T-helper 22 cell (primary cell): Measurements from ENCODE around the gene CDC25C.
"Not testable (repeated sequence)": the region's sequence is repeated elsewhere in the genome, so short reads cannot be mapped to it uniquely, and the experiment has no call there.

Experiments
- DNase-seq: peaks from one replicate; pipeline ENCODE4 v3.0.0-alpha.2; 2020; ENCODE audit warnings: low read depth

CDC25C gene

GRCh38 chr5:138275895-138276294, 55.7 kb downstream of the CDC25C start:
- DNase-seq, result no peak

DNA sequence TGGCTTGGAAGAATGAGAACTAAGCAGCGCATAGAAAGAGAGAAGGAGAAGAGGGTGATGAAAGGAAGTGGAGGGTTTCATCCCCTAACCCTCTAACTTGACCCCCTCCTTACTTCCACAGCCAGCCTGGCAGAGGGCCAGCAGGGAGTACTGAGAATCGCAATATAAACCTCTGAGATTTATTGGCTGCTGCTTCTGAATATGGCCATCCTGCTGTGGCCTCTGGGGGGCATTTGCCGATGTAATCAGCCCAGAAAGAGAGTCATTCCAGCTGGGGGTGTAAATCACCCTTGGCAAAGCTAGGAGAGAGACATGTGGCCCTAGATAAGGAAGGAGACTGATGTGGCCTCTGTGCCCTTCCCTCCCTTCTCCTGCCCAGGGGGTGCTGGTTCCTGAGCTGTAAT, 56.2 kb downstream of the CDC25C start:
- no peak for DNase-seq

DNA sequence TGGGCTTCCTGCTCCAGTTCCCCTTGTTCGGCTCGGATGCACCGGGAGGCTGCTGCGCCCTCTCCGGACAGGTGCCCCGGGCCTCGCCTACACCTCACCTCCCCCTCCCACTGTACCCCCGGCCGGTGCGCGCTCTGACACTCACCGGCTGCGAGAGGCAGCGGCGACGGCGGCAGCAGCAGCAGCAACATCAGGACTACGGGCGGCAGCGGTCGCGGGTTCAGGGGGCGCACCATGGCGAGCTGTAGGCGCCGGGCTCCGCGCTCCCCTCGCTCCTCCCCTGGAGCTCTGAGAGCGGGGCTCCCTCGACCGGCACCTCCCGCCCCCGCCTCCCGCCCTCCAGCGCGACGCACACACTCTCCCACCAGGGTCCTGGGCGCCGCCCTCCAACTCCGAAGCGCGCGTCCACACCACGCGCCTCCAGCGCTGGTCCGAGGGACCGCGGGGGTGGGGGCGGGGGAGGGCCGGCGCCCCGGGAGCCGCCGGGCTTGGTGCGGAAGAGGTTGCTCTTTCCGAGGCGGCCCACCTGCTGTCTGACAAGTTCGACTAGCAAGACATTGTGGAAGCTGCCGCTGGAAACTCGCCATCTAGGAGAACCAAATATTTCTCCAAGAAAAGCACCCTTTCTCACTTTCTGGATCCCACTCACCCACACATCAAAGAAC, 57.3 kb downstream of the CDC25C start, which contains the start of gene GFRA3:
GFRA3 (minus strand) TSS at position 433 of the 665 bp plus-strand sequence; CDS start at position 236, 197 bp downstream.
- no peak for DNase-seq

GRCh38 chr5:138273834-138274188, 57.8 kb downstream of the CDC25C start:
- DNase-seq, result no peak

- no peak for DNase-seq
These were observed 58.9 kb downstream of the CDC25C start for GRCh38 chr5:138272681-138273080.

DNA sequence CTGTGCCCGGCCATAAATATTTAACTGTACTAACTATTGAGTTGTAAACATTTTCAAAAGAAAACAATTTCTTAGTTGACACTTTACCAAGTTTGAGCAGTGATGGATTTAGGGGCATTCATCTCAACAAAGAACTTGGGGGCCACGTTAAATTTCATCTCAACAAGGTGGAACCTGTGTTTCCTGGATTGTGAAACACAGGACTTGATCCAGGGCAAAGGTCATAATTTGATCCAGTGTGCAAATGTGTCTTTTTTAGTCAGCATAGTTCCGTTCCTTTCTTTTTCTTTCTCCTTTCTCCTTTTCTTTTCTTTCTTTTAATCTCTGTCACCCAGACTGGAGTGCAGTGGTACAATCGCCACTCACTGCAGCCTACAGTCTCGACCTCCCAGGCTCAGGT, 60.3 kb downstream of the CDC25C start:
- DNase-seq, result no peak

GRCh38 chr5:138264183-138264582, 67.4 kb downstream of the CDC25C start:
- no peak for DNase-seq

- no peak for DNase-seq
These were observed 68.0 kb downstream of the CDC25C start for GRCh38 chr5:138263581-138263980.

DNA sequence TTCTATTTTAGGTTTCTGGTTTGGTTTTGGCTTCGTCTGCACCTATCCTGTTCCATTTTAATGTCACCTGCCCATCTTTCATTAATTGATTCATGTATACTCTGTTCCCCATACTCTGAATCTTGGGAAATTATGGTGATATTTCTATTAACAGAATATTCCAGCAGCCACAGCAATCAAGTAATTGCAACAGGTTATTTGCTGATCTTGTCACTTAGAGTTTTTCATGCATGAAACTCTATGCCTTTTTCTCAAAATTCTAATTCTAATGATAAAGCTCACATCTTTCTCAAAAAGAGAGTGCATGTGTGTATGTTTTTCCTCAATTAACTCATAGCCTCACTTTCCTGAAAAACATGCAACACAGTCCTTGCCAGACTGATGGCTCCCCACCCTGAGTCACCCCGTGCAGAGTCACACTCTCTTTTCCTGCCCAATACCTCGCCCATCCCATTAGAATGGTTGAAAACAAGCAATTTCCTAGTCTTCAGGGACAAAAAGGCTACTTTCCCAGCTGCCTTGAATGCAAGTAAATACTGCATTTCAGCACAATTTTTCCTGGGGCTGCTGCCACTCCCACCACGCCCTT, 72.8 kb downstream of the CDC25C start:
- DNase-seq, result no peak

DNA sequence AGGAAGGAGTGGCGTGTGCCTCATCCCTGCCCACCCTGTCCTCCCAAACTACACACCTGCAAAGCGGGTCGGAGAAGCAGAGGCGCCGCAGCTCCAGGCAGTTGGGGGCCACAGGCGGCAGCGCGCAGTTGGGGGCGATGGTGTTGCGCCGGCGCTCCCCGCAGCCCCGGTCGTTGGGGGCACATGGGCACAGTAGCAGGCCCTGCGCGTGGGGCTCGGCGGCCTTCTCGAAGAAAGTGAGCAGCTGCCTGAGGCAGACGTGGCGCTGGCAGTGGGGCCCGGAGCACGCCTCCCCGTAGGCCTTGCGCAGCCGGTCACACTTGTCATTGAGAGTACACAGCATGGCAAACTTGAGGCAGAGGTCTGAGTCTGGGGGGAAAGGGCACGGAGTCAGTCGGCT, 74.0 kb downstream of the CDC25C start:
- no peak for DNase-seq

DNA sequence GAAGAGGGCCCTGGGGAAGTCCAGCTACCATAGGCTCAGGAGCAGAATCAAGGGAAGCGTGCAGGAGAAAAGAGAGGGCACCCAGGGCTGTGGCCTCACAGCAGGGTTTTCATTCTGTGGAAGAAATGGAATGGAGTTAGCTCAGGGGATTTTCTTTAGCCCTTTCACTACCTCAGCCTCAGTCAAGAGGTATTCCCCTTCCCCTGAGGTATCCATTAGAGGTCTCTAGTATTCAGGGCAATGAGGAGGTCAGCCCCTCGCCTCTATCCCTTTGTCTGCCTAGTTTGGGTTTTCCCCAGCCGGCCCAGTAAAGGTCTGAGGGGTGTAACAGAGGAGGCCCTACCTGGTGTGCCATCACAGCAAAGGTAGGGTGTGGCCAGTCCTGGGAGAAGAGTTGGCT, 78.7 kb downstream of the CDC25C start:
- no peak for DNase-seq

DNA sequence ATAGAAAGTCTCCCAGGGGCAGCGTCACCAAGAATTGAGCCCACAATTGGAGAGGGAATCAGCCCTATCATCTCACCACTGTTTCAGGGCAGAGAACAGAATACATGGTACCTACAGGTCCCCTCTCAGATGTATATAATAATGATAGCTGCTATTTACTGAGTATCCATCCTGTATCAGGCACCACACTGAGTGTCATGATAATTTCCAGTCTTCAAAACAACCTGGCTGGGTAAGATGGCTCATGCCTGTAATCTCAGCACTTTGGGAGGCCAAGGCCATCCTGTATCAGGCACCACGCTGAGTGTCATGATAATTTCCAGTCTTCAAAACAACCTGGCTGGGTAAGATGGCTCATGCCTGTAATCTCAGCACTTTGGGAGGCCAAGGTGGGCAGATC, 83.8 kb downstream of the CDC25C start:
- not testable (repeated sequence) for DNase-seq

GRCh38 chr5:138246822-138247221, 84.8 kb downstream of the CDC25C start:
- DNase-seq, result no peak

- DNase-seq, result no peak
These were observed 85.3 kb downstream of the CDC25C start for GRCh38 chr5:138246334-138246733.

DNA sequence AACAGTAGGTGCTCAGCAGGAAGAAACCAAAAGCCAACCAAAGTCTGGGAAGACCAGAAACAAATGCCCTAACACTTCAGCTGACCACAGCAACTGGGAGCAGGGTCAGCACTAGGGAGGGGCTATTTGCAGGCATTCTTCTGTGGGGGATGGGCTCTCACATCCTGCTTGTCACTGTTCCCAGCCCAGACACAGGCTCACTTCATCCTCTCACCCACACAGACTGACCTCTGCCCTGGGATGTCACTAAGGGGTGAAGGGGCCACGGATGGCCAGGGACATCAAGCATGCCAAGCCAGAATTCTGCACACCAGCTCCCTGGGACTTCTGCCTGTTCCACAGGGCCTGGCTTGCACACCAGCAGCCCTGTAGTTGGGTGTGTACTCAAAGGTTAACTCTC, 85.9 kb downstream of the CDC25C start:
- no peak for DNase-seq

DNA sequence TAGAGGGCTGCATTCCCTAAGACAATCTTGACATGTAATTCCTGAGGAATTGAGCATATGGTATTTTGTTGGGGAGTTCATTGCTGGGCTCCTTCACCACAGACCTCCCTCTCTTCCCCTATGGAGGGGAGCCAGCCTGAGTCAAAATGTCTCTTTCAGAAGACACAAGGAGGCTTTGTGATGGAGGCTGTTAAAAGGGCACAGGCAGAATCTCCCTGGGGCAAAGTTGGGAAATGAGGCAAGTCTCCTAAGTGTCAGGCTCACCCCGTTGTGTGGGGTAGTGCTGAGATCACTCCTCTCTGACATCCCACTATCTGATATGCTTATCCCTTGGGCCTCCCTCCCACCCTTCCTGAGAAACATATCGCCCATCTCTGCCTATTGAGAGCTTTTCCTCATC, 87.8 kb downstream of the CDC25C start:
- no peak for DNase-seq

DNA sequence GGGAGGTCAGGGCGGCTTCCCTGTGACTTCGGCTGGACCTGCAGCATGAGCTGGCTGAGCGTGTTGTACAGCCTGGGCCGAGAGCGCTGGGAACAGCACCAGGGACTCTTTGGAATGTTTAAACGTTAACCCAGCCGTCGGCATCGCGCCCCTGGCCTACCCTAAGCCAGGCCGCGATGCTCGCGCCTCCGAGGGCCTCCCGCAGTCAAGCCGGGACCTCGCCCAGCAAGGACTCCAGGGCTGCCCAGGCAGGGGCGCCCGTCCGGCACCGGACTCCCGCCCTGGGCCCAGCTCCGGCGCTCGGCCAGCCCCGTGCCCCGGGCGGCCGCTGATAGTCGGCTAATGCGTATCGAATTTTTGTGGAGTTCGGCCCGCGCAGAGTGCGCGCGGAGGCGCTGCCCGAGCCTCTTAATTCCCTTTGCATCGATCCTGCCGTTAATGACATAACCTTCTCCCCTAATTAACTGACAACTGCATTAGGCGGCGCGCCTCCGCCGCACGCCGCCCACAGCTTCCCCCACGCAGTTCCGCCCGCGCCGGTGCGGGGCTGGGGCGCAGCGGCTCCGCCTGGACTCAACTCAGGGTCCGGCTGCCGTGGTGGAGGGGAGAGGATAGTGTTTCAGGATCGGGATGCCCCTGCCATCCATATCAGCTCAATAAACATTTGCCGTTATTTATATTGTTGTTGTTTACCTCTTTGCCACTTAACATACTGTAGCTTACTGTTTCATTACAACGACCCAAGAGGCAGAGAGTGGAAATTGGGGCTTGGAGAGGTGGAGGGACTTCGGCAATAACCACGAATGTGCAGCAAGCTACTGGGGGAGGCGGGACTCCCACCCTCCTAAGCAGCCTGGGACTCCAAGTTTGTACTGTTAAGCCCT, 89.7 kb downstream of the CDC25C start:
- no peak for DNase-seq

- DNase-seq, result no peak
These were observed 90.8 kb downstream of the CDC25C start for GRCh38 chr5:138240650-138241385.

- DNase-seq, result no peak
These were observed 93.6 kb downstream of the CDC25C start for GRCh38 chr5:138238034-138238433.
